GM23338 (cell line): ENCODE results near the gene FCRL6. TPM values are rescaled to one million over a fixed set of nuclear protein-coding genes. Genes with fewer than 3 reads are reported as not detected.

Source experiments
- ATAC-seq: fragments of 200-7000 bp; cut with Tn5 transposase; 3 replicates; pipeline ENCODE4 v1.9.1; 2020
- DNase-seq: peaks from one replicate; pipeline ENCODE4 v3.0.0-alpha.2; 2015; ENCODE audit warnings: low spot score
- H2AFZ ChIP-seq: fragments of 200-600 bp; sonication (generic); 2 replicates; pipeline ENCODE4 v1.8.0; 2016; ENCODE audit warnings: antibody characterized with exemption, mild to moderate bottlenecking, moderate library complexity
- H3F3A ChIP-seq: fragments of 200-600 bp; sonication (generic); replicated peaks from 2 replicates; pipeline ENCODE4 v1.8.0; 2017; ENCODE audit warnings: antibody characterized with exemption, mixed run types, low read depth
- H3K27ac ChIP-seq: fragments of 200-600 bp; sonication (generic); 2 replicates; pipeline ENCODE4 v1.6.1; 2016; ENCODE audit warnings: low read depth
- H3K27me3 ChIP-seq: fragments of 200-600 bp; sonication (generic); 2 replicates; pipeline ENCODE4 v1.8.0; 2016; ENCODE audit warnings: mild to moderate bottlenecking, mixed run types, moderate library complexity; ENCODE audit not compliant: insufficient read depth
- H3K36me3 ChIP-seq: fragments of 200-600 bp; sonication (generic); 2 replicates; pipeline ENCODE4 v1.8.0; 2016; ENCODE audit warnings: mild to moderate bottlenecking; ENCODE audit not compliant: insufficient read depth
- H3K4me1 ChIP-seq: fragments of 200-600 bp; sonication (generic); 2 replicates; pipeline ENCODE4 v1.8.0; 2016; ENCODE audit warnings: mild to moderate bottlenecking, moderate library complexity; ENCODE audit not compliant: insufficient read depth
- H3K4me2 ChIP-seq: fragments of 200-600 bp; sonication (generic); 2 replicates; pipeline ENCODE4 v1.7.1; 2017; ENCODE audit warnings: mixed run types
- H3K4me3 ChIP-seq: fragments of 200-600 bp; sonication (generic); 2 replicates; pipeline ENCODE4 v1.6.1; 2016; ENCODE audit warnings: mixed run types
- H3K79me2 ChIP-seq: fragments of 200-600 bp; sonication (generic); replicated peaks from 2 replicates; pipeline ENCODE4 v1.8.0; 2017; ENCODE audit warnings: mild to moderate bottlenecking; ENCODE audit not compliant: insufficient read depth
- H3K9me2 ChIP-seq: fragments of 200-600 bp; sonication (generic); 2 replicates; pipeline ENCODE4 v1.8.0; 2017; ENCODE audit not compliant: insufficient read depth
- H4K20me1 ChIP-seq: fragments of 200-600 bp; sonication (generic); replicated peaks from 2 replicates; pipeline ENCODE4 v1.8.0; 2017; ENCODE audit warnings: mild to moderate bottlenecking; ENCODE audit not compliant: insufficient read depth
- H3K27ac Mint-ChIP-seq: 2 replicates; pipeline ENCODE4 v1.8.0; 2020; ENCODE audit warnings: inconsistent platforms, mild to moderate bottlenecking, moderate library complexity, mixed read lengths
- H3K27me3 Mint-ChIP-seq: 3 replicates; pipeline ENCODE4 v1.8.0; 2022; ENCODE audit warnings: low read depth, mild to moderate bottlenecking, moderate library complexity, mixed read lengths, inconsistent platforms; ENCODE audit not compliant: insufficient read depth, poor library complexity
- H3K36me3 Mint-ChIP-seq: 3 replicates; pipeline ENCODE4 v1.8.0; 2021; ENCODE audit warnings: low read depth, mild to moderate bottlenecking, inconsistent platforms, moderate library complexity, mixed read lengths
- H3K4me1 Mint-ChIP-seq: 3 replicates; pipeline ENCODE4 v1.8.0; 2020; ENCODE audit warnings: mild to moderate bottlenecking, inconsistent platforms, mixed read lengths
- H3K4me3 Mint-ChIP-seq: 3 replicates; pipeline ENCODE4 v1.8.0; 2021; ENCODE audit warnings: moderate library complexity, mild to moderate bottlenecking, inconsistent platforms, mixed read lengths
- H3K9me3 Mint-ChIP-seq: 3 replicates; pipeline ENCODE4 v1.8.0; 2020; ENCODE audit warnings: moderate library complexity, mild to moderate bottlenecking, inconsistent platforms, mixed read lengths
- CREB1 ChIP-seq: fragments of 250-450 bp; sonication (Bioruptor Pico); IDR thresholded peaks from 2 replicates; pipeline ENCODE4 v1.5.0; 2020; ENCODE audit warnings: low read depth, mild to moderate bottlenecking, moderate library complexity
- EZH2 ChIP-seq: fragments of 200-600 bp; sonication (generic); IDR thresholded peaks from one replicate; pipeline ENCODE4 v1.8.0; 2017; ENCODE audit warnings: antibody characterized with exemption, mild to moderate bottlenecking, low read depth; ENCODE audit not compliant: unreplicated experiment
- EZH2phosphoT487 ChIP-seq: fragments of 200-600 bp; sonication (generic); IDR thresholded peaks from one replicate; pipeline ENCODE4 v1.8.1; 2018; ENCODE audit warnings: antibody characterized with exemption; ENCODE audit not compliant: unreplicated experiment
- JUNB ChIP-seq: IDR thresholded peaks from one replicate; pipeline ENCODE4 v1.6.1; 2016; ENCODE audit warnings: antibody characterized with exemption; ENCODE audit not compliant: unreplicated experiment
- NANOG ChIP-seq: IDR thresholded peaks from 2 replicates; pipeline ENCODE4 v1.6.1; 2016; ENCODE audit warnings: antibody characterized with exemption, borderline replicate concordance
- POLR2AphosphoS5 ChIP-seq: IDR thresholded peaks from 2 replicates; pipeline ENCODE4 v1.6.1; 2016; ENCODE audit warnings: antibody characterized with exemption, low read depth
- STAT1 ChIP-seq: IDR thresholded peaks from one replicate; pipeline ENCODE4 v1.6.1; 2016; ENCODE audit warnings: antibody characterized with exemption; ENCODE audit not compliant: unreplicated experiment
- ZNF114 ChIP-seq: fragments of 250-450 bp; sonication (Bioruptor Pico); IDR thresholded peaks from 2 replicates; pipeline ENCODE4 v1.5.0; 2020; ENCODE audit warnings: mild to moderate bottlenecking, moderate library complexity
- ZNF331 ChIP-seq: fragments of 250-450 bp; sonication (Bioruptor Pico); IDR thresholded peaks from 2 replicates; pipeline ENCODE4 v1.5.0; 2020; ENCODE audit warnings: low read depth, mild to moderate bottlenecking, moderate library complexity
- polyA plus RNA-seq: library from polyadenylated mRNA; unstranded; fragments of >200 nt; fragmentation: Nextera tagmentation; extraction: Ambion mirVana; gene quantifications from 2 replicates; pipeline ENCODE4 v1.2.1, GENCODE V29; 2016
- total RNA-seq: library from RNA; depleted of rRNA; stranded (reverse); fragments of >200 nt; shearing (Covaris generic); gene quantifications from 2 replicates; pipeline ENCODE4 v1.2.3, GENCODE V29; 2014
- TF ChIP-seq, protein P1 (sequence below): IDR thresholded peaks from 2 replicates; pipeline ENCODE4 v1.6.1; 2016; ENCODE audit warnings: antibody characterized with exemption
- TF ChIP-seq, protein P2 (sequence below), 2 experiments: fragments of 200-600 bp in 1 of 2; sonication (generic) in 1 of 2; conservative IDR thresholded peaks; 2 replicates each; pipeline versions ENCODE4 v1.5.1 to v1.6.1; 2016 to 2017; ENCODE audit warnings: antibody characterized with exemption in 2 of 2, low read depth in 2 of 2, mild to moderate bottlenecking in 2 of 2, moderate library complexity in 1 of 2
- TF ChIP-seq, protein P3 (sequence below): IDR thresholded peaks from one replicate; pipeline ENCODE4 v1.6.1; 2018; ENCODE audit warnings: antibody characterized with exemption; ENCODE audit not compliant: unreplicated experiment
- TF ChIP-seq, protein P4 (sequence below): fragments of 250-450 bp; sonication (Bioruptor Pico); IDR thresholded peaks from 2 replicates; pipeline ENCODE4 v1.5.0; 2020; ENCODE audit warnings: mild to moderate bottlenecking, moderate library complexity

The FCRL6 gene
- total and polyA plus RNA-seq, 2 experiments from 2014 or later: not detected

DNA sequence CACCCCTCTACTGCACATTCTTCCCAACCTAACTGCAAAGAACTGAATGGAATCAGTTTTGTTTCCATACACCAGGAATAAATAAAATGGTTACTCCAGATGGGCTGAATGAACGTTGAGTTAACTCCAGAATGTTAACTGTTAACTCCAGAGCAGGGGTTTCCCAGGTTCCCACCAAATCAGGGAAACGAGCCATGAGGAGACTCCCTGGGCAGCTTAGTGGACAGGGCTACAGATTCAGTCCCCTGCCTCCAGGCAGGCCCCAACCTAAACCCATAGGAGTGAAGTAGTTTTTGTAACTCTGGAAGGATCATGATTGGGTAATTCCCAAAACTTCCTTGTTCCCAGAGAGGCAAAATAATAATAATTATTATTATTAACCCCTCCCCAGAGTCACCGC is 46.2 kb downstream of the FCRL6 start:
- H3K4me1 ChIP-seq: no peaks in the 10 kb centered on the region
- no peak for DNase-seq
- no peaks in the 10 kb centered on the region for H3K36me3 Mint-ChIP-seq

More for the DNA sequence above, 46.2 kb downstream of the FCRL6 start:
- Mint-ChIP-seq H3K4me1 (no peaks in the 10 kb centered on the region; the same call in 2 of the 3 replicates), H3K4me3 (no peak overlapping the region), H3K27ac (no peak overlapping the region), H3K27me3 (peaks cover 2% of the 10 kb centered on the region), H3K9me3 (no peaks in the 10 kb centered on the region)
- no peaks in the 10 kb centered on the region for H3K36me3 ChIP-seq
- no peak overlapping the region for H2AFZ ChIP-seq
- no peak for ATAC-seq
- no peak overlapping the region for H3K27ac ChIP-seq
- no peaks in the 10 kb centered on the region for H4K20me1 ChIP-seq
- peaks cover 11% of the 10 kb centered on the region for H3K27me3 ChIP-seq
- TF ChIP-seq NANOG: no peak
- TF ChIP-seq, protein P1, sequence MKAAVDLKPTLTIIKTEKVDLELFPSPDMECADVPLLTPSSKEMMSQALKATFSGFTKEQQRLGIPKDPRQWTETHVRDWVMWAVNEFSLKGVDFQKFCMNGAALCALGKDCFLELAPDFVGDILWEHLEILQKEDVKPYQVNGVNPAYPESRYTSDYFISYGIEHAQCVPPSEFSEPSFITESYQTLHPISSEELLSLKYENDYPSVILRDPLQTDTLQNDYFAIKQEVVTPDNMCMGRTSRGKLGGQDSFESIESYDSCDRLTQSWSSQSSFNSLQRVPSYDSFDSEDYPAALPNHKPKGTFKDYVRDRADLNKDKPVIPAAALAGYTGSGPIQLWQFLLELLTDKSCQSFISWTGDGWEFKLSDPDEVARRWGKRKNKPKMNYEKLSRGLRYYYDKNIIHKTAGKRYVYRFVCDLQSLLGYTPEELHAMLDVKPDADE: no peak
- TF ChIP-seq CREB1 (CRISPR knock-in tag): no peak
- TF ChIP-seq POLR2AphosphoS5: no peak
- no peak for TF ChIP-seq JUNB
- no peak for TF ChIP-seq ZNF114 (CRISPR knock-in tag)
- TF ChIP-seq, protein P2, sequence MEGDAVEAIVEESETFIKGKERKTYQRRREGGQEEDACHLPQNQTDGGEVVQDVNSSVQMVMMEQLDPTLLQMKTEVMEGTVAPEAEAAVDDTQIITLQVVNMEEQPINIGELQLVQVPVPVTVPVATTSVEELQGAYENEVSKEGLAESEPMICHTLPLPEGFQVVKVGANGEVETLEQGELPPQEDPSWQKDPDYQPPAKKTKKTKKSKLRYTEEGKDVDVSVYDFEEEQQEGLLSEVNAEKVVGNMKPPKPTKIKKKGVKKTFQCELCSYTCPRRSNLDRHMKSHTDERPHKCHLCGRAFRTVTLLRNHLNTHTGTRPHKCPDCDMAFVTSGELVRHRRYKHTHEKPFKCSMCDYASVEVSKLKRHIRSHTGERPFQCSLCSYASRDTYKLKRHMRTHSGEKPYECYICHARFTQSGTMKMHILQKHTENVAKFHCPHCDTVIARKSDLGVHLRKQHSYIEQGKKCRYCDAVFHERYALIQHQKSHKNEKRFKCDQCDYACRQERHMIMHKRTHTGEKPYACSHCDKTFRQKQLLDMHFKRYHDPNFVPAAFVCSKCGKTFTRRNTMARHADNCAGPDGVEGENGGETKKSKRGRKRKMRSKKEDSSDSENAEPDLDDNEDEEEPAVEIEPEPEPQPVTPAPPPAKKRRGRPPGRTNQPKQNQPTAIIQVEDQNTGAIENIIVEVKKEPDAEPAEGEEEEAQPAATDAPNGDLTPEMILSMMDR (conservative IDR thresholded peaks at IDR 0.05; ENCODE audit: low read depth in 2 of 2): no peak
- TF ChIP-seq EZH2: no peak
- TF ChIP-seq STAT1: no peak
- TF ChIP-seq, protein P3, sequence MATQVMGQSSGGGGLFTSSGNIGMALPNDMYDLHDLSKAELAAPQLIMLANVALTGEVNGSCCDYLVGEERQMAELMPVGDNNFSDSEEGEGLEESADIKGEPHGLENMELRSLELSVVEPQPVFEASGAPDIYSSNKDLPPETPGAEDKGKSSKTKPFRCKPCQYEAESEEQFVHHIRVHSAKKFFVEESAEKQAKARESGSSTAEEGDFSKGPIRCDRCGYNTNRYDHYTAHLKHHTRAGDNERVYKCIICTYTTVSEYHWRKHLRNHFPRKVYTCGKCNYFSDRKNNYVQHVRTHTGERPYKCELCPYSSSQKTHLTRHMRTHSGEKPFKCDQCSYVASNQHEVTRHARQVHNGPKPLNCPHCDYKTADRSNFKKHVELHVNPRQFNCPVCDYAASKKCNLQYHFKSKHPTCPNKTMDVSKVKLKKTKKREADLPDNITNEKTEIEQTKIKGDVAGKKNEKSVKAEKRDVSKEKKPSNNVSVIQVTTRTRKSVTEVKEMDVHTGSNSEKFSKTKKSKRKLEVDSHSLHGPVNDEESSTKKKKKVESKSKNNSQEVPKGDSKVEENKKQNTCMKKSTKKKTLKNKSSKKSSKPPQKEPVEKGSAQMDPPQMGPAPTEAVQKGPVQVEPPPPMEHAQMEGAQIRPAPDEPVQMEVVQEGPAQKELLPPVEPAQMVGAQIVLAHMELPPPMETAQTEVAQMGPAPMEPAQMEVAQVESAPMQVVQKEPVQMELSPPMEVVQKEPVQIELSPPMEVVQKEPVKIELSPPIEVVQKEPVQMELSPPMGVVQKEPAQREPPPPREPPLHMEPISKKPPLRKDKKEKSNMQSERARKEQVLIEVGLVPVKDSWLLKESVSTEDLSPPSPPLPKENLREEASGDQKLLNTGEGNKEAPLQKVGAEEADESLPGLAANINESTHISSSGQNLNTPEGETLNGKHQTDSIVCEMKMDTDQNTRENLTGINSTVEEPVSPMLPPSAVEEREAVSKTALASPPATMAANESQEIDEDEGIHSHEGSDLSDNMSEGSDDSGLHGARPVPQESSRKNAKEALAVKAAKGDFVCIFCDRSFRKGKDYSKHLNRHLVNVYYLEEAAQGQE: no peak
- TF ChIP-seq, protein P4, sequence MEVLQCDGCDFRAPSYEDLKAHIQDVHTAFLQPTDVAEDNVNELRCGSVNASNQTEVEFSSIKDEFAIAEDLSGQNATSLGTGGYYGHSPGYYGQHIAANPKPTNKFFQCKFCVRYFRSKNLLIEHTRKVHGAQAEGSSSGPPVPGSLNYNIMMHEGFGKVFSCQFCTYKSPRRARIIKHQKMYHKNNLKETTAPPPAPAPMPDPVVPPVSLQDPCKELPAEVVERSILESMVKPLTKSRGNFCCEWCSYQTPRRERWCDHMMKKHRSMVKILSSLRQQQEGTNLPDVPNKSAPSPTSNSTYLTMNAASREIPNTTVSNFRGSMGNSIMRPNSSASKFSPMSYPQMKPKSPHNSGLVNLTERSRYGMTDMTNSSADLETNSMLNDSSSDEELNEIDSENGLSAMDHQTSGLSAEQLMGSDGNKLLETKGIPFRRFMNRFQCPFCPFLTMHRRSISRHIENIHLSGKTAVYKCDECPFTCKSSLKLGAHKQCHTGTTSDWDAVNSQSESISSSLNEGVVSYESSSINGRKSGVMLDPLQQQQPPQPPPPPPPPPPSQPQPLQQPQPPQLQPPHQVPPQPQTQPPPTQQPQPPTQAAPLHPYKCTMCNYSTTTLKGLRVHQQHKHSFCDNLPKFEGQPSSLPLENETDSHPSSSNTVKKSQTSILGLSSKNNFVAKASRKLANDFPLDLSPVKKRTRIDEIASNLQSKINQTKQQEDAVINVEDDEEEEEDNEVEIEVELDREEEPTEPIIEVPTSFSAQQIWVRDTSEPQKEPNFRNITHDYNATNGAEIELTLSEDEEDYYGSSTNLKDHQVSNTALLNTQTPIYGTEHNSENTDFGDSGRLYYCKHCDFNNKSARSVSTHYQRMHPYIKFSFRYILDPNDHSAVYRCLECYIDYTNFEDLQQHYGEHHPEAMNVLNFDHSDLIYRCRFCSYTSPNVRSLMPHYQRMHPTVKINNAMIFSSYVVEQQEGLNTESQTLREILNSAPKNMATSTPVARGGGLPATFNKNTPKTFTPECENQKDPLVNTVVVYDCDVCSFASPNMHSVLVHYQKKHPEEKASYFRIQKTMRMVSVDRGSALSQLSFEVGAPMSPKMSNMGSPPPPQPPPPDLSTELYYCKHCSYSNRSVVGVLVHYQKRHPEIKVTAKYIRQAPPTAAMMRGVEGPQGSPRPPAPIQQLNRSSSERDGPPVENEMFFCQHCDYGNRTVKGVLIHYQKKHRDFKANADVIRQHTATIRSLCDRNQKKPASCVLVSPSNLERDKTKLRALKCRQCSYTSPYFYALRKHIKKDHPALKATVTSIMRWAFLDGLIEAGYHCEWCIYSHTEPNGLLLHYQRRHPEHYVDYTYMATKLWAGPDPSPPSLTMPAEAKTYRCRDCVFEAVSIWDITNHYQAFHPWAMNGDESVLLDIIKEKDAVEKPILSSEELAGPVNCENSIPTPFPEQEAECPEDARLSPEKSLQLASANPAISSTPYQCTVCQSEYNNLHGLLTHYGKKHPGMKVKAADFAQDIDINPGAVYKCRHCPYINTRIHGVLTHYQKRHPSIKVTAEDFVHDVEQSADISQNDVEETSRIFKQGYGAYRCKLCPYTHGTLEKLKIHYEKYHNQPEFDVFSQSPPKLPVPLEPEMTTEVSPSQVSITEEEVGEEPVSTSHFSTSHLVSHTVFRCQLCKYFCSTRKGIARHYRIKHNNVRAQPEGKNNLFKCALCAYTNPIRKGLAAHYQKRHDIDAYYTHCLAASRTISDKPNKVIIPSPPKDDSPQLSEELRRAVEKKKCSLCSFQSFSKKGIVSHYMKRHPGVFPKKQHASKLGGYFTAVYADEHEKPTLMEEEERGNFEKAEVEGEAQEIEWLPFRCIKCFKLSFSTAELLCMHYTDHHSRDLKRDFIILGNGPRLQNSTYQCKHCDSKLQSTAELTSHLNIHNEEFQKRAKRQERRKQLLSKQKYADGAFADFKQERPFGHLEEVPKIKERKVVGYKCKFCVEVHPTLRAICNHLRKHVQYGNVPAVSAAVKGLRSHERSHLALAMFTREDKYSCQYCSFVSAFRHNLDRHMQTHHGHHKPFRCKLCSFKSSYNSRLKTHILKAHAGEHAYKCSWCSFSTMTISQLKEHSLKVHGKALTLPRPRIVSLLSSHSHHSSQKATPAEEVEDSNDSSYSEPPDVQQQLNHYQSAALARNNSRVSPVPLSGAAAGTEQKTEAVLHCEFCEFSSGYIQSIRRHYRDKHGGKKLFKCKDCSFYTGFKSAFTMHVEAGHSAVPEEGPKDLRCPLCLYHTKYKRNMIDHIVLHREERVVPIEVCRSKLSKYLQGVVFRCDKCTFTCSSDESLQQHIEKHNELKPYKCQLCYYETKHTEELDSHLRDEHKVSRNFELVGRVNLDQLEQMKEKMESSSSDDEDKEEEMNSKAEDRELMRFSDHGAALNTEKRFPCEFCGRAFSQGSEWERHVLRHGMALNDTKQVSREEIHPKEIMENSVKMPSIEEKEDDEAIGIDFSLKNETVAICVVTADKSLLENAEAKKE (CRISPR knock-in tag): no peak
- TF ChIP-seq EZH2phosphoT487: no peak
- no peak for TF ChIP-seq ZNF331 (CRISPR knock-in tag)
- H3K9me2 ChIP-seq: no peaks in the 10 kb centered on the region; the same call in 1 of the 2 replicates
- no peak overlapping the region for H3K4me2 ChIP-seq
- H3K4me3 ChIP-seq: no peak overlapping the region
- H3F3A ChIP-seq: no peaks in the 10 kb centered on the region
- no peaks in the 10 kb centered on the region for H3K79me2 ChIP-seq
